Measurements from ENCODE around the gene FAM98C. TPM values are rescaled to one million over a fixed set of nuclear protein-coding genes. Genes with fewer than 3 reads are reported as not detected.

Gene FAM98C
- total RNA-seq, 1 donor from 2014 or later: 16.2 TPM

GRCh38 chr19:38389101-38389925 lies 13.6 kb upstream of the FAM98C start:
- peak overlapping the region; percentile 60 for H3K4me3 ChIP-seq
- no peak for DNase-seq
- H3K36me3 ChIP-seq: no peaks in the 10 kb centered on the region
- no peaks in the 10 kb centered on the region for H3K9me3 ChIP-seq
- H3K27me3 ChIP-seq: peaks cover 3% of the 10 kb centered on the region
- H3K4me1 ChIP-seq: peaks cover 25% of the 10 kb centered on the region
- TF ChIP-seq CTCF (IDR thresholded peaks at IDR 0.05): no peak
- intact Hi-C loops (cut with DNase I): no loop called here
- H3K27ac ChIP-seq: no peak overlapping the region
- ATAC-seq: no peak

GRCh38 chr19:38389957-38390924 lies 12.7 kb upstream of the FAM98C start:
- intact Hi-C loops (cut with DNase I): no loop called here
- H3K36me3 ChIP-seq: no peaks in the 10 kb centered on the region
- DNase-seq (no peak), ATAC-seq (no peak)
- H3K4me1 ChIP-seq: peaks cover 25% of the 10 kb centered on the region
- H3K4me3 ChIP-seq: no peak overlapping the region
- H3K27me3 ChIP-seq: peaks cover 9% of the 10 kb centered on the region
- no peak overlapping the region for H3K27ac ChIP-seq
- TF ChIP-seq CTCF (IDR thresholded peaks at IDR 0.05): no peak
- no peaks in the 10 kb centered on the region for H3K9me3 ChIP-seq

GRCh38 chr19:38391911-38392464 lies 10.9 kb upstream of the FAM98C start:
- no peaks in the 10 kb centered on the region for H3K36me3 ChIP-seq
- no peak overlapping the region for H3K4me3 ChIP-seq
- ATAC-seq: no peak
- intact Hi-C loops (cut with DNase I): no loop called here
- H3K9me3 ChIP-seq: no peaks in the 10 kb centered on the region
- H3K27me3 ChIP-seq: peaks cover 23% of the 10 kb centered on the region
- TF ChIP-seq CTCF (IDR thresholded peaks at IDR 0.05): no peak
- DNase-seq: no peak
- H3K27ac ChIP-seq: no peak overlapping the region
- peaks cover 18% of the 10 kb centered on the region for H3K4me1 ChIP-seq

GRCh38 chr19:38392707-38393308 lies 10.1 kb upstream of the FAM98C start:
- no peaks in the 10 kb centered on the region for H3K9me3 ChIP-seq
- ATAC-seq: no peak
- H3K4me3 ChIP-seq: no peak overlapping the region
- H3K4me1 ChIP-seq: peaks cover 9% of the 10 kb centered on the region
- no peaks in the 10 kb centered on the region for H3K36me3 ChIP-seq
- peaks cover 23% of the 10 kb centered on the region for H3K27me3 ChIP-seq
- DNase-seq: no peak
- TF ChIP-seq CTCF (IDR thresholded peaks at IDR 0.05): no peak
- intact Hi-C loops (cut with DNase I): no loop called here
- no peak overlapping the region for H3K27ac ChIP-seq

- no peak overlapping the region for H3K27ac ChIP-seq
- H3K36me3 ChIP-seq: no peaks in the 10 kb centered on the region
- H3K9me3 ChIP-seq: no peaks in the 10 kb centered on the region
- H3K4me1 ChIP-seq: no peaks in the 10 kb centered on the region
- no peak overlapping the region for H3K4me3 ChIP-seq
- no peak for TF ChIP-seq CTCF (IDR thresholded peaks at IDR 0.05)
- intact Hi-C loops (cut with DNase I): no loop called here
- H3K27me3 ChIP-seq: peaks cover 39% of the 10 kb centered on the region
- DNase-seq (no peak), ATAC-seq (peak; percentile 10)
Measured at GRCh38 chr19:38394488-38394887, 8.4 kb upstream of the FAM98C start.
